SH-SY5Y (cell line): ENCODE results near the gene ADARB2.

Source experiments
- GATA2 ChIP-seq: IDR thresholded peaks from 2 replicates; pipeline ENCODE4 v1.6.1; 2011; ENCODE audit warnings: mild to moderate bottlenecking, low read depth, low read length
- GATA3 ChIP-seq: IDR thresholded peaks from 2 replicates; pipeline ENCODE4 v1.6.1; 2011; ENCODE audit warnings: low read depth, mild to moderate bottlenecking, low read length, moderate library complexity

The ADARB2 gene

GRCh38 chr10:1654811-1655356, 82.4 kb downstream of the ADARB2 start:
- no peak for TF ChIP-seq GATA2
- TF ChIP-seq GATA3 = no peak

DNA sequence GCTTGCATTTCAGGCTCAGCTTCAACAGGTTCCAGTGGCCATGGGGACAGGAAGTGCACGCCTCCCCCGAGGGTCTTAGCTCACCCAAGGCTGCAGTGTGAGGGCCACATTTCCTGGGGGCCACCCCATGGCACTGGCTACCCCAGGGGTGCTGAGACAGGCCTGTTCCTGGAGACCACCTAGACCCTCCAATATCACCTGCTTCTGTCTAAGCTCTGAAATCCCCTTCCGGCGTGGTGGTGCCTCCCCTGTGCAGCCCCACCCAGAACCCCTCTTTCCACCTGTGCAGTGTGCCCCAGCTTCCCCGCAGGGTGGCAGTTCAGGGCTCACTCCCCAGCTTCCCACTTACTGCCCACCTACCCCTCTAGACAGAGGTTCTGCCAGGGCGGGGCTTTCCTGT, 83.1 kb downstream of the ADARB2 start:
- TF ChIP-seq GATA2 = no peak
- no peak for TF ChIP-seq GATA3

- TF ChIP-seq GATA2 = no peak
- TF ChIP-seq GATA3 = no peak
Measured at GRCh38 chr10:1653321-1653720, 84.0 kb downstream of the ADARB2 start.

DNA sequence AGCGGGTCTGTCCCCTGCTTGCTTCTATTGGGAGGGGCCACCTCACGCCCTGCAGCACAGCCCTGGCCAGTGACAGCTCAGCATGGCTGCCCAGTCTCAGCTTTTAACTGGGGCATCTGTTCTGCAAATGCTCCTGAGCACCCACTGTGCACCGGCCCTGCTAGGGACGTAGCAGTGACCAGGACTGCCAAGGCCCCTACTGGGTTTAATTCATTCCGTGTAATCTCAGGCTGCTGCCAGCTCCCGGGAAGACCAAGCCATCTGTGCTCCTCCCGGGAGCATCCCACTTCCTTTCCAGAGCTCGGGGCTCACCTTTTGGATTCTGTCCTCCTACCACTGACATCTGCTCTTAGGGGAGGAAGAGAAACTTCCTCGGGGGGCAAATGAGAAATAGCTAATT, 85.2 kb downstream of the ADARB2 start:
- no peak for TF ChIP-seq GATA3
- TF ChIP-seq GATA2 = no peak

DNA sequence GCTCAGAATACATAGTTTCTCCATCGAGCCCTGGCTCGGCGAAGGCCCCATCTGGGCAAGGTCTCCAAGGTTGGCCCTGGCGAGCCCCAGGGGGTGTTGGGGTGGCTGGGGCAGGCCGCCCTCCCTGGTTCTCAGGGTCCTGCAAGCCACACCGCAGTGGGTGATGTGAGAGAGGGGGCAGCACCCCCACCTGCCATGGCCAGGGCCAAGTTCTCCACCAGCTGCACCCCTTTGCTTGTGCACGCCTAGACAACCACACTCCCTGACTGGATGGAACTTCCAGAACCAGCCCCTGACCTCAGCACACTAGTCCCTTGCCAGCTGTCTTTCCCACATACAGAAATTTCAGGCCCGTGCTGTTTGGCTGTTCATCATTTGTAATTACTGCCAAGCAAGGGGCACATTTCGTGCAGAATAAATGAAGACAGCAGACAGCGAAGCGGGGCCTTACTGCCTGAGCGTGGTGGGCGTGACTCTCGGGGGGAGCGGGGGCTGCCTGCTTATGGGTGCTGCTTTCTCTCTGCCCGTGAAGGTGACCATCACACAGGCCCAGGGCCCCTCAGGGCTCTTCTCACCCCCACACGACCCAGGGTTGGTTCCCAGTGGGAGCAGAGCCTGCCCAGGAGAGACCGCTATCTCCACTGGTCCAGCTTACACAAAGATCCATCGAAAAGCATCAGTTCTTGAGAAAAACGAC, 85.9 kb downstream of the ADARB2 start:
- TF ChIP-seq GATA3 (no peak), GATA2 (no peak)

DNA sequence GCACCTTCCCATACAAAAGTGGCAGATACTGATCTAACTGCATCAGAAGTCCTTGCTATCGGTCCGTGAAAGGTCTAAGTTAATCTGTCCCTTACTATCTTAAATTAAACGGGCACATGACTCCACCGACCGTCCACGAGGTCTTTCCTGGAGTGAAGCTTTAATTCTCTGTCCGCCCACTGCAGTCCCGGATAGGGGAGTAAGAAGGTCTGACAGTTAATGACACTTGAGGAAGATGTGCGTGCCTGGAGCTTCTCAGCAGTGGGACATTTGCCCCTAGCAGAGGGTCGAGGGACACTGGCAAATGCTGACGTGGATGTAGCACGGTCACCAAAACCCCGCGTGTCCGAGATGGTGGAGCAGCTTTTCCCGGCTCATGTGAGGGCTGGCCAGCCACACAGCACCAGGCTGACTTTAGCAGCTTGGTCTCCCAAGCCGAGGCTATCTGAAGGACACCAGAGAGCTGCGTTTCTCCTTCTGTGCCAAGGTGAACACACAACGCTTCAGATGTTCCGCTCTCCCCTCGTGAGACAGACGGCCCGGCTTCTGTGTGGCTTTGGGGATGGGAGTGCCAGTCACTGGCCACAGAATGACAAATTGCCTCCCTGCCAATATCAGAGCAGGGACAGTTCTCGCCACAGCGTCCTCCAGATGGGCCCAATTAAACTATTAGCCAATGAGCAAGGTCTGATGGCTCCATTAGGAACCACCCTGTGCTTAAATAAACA, 86.6 kb downstream of the ADARB2 start:
- TF ChIP-seq GATA3 (no peak), GATA2 (peak; percentile 18; the same call in 1 of the 2 replicates)

DNA sequence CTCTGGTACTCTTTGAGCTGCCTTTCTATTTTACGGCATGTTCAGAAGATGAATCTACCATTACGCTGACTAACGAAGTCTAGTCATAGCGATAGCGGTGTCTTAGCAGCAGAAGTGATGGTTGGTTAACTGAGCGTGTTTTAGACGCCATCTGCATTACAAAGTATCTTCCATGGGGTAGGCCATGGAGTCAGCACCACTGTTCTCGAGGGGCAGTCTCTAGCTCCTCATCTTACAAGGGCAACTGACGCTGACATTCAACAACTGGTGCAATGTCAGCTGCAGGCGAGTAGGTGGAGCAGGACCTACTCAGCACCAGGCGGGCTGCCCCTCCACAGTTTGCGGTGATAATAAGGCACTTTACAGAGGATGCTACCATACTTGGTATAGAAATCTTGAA, 88.7 kb downstream of the ADARB2 start:
- TF ChIP-seq GATA3 (no peak), GATA2 (no peak)

GRCh38 chr10:1646332-1646731, 91.0 kb downstream of the ADARB2 start:
- TF ChIP-seq GATA3 (no peak), GATA2 (no peak)

GRCh38 chr10:1645896-1646295, 91.4 kb downstream of the ADARB2 start:
- TF ChIP-seq GATA3 (no peak), GATA2 (no peak)

GRCh38 chr10:1644191-1644711, 93.1 kb downstream of the ADARB2 start:
- TF ChIP-seq GATA3 (no peak), GATA2 (no peak)

GRCh38 chr10:1643908-1644179, 93.5 kb downstream of the ADARB2 start:
- no peak for TF ChIP-seq GATA2
- TF ChIP-seq GATA3 = no peak

DNA sequence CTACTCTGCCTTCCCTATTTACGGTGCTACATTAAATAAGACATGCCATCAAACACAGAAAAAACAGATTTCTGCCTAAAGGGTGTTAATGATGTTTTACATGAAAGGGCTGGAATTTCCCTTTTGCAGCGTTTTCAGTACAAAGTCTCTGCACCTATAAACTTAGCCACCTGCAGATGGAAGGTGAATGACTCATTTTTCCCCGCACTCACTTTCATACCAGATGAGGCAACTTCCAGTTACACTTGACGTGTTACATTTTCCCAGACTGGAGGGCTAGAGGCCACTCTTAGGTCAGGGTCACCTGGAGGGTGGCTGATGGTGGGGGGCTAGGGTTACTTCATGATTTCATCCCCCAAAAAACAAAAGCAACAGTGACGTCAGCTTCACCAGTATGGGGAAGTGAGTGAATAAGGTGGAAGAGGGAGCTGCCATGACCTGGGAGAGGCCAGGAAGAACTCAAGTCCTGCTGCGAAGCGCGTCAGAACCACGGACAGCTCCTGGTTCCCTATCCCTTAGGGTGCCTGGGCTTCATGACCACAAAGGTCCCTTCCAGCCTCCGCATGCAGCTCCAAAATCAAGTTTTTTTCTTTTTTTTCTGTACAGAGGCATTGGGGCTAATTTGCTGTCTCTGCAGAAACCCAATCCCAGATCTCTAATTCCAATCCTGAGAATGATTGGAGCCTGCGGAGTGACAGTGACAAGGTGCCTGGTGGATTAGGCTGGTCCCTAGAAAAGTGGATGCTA, 94.0 kb downstream of the ADARB2 start:
- TF ChIP-seq GATA2 (no peak), GATA3 (no peak)

DNA sequence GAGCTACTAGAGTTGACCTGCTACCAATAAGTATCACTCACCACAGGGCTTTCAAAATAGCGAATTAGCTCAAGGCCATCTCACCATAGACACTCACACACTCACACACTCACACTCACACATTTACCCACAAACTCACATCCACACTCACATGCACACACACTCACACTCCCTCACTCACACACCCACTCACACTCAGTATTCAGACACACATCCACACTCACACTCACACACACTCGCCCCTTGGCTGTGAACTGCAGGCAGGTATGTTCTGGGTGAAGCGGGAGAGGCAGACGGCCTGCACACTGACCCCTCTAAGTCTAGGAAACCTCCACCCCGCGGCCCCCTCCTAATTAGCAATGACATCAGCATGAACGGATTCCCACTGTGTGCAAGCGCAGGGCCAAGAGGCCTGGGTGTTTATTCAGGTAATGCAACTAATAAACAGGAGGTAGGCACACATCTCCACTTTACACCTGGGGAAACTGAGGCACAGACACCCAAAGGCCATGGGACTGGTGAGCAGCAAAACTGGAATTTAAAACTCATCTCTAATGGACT, 94.6 kb downstream of the ADARB2 start:
- TF ChIP-seq GATA2 (no peak), GATA3 (no peak)

GRCh38 chr10:1641402-1641801, 95.9 kb downstream of the ADARB2 start:
- TF ChIP-seq GATA2 (no peak), GATA3 (no peak)
